Measurements from ENCODE around the gene ERO1B. TPM values are rescaled to one million over a fixed set of nuclear protein-coding genes. Genes with fewer than 3 reads are reported as not detected.
"Not testable (repeated sequence)": the region's sequence is repeated elsewhere in the genome, so short reads cannot be mapped to it uniquely, and the experiment has no call there.

The ERO1B gene, protein sequence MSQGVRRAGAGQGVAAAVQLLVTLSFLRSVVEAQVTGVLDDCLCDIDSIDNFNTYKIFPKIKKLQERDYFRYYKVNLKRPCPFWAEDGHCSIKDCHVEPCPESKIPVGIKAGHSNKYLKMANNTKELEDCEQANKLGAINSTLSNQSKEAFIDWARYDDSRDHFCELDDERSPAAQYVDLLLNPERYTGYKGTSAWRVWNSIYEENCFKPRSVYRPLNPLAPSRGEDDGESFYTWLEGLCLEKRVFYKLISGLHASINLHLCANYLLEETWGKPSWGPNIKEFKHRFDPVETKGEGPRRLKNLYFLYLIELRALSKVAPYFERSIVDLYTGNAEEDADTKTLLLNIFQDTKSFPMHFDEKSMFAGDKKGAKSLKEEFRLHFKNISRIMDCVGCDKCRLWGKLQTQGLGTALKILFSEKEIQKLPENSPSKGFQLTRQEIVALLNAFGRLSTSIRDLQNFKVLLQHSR
- polyA plus RNA-seq (ENCODE audit: insufficient read depth in 1 of 5, insufficient read length in 5 of 5, low replicate concordance in 1 of 5): 10 to 100 TPM in 3 of 5 donors, 1 to 10 TPM in 2; 6.6 to 12.5 (median 10.5) TPM
- long read RNA-seq, donor 1: 0 reads
- long read RNA-seq, donor 2: 0 reads
- long read RNA-seq, donor 3: 0 reads
- long read RNA-seq, donor 4: 0 reads
- long read RNA-seq, donor 5: 0 reads
- long read RNA-seq, donor 6: 0 reads
- long read RNA-seq, donor 7: 0 reads
- long read RNA-seq, donor 8: 0 reads

DNA sequence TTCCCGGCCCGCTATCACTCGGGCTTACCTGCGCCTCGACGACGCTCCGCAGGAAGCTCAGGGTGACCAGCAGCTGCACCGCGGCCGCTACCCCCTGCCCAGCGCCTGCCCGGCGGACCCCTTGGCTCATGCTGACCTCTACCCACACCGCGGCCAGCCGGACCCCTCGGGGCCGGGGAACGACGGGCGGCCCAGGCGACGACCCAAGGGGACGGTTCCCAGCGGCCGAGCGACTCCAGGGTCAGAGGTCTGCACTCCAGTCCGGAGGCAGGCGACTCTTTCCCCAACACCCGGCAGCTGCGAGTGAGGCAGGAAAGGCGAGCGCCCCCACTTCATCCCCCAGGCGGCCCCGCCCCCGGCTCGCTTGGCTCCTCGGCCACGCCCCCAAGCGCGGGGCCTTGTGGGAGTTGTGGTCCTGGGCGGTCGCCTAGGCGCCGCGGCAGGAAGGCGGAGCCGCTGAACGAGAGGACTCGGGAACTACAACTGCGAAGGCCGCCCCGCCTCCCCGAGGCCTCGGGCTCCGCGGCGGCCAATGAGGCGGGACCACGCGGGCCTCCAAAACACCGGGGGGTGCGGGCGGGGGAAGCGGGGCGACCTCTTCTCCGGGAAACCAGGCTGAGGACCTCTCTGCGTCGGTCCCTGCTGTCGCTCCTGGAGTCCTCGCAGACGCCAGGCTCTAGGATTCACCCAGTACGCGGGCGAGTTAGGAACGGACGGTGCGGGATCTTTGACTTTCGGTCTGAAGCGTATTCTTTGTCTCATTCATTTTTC, at the start of gene ERO1B:
Gene ERO1B, minus strand, starts transcription at position 305 of the 771 bp plus-strand sequence. Its CDS starts 175 bp downstream, at position 130.
- peak; percentile 97 for DNase-seq

GRCh38 chr1:236331412-236331811, 49.7 kb upstream of the ERO1B start:
- not testable (repeated sequence) for DNase-seq

- no peak for DNase-seq
These were observed 44.7 kb upstream of the ERO1B start for GRCh38 chr1:236326432-236326831.

DNA sequence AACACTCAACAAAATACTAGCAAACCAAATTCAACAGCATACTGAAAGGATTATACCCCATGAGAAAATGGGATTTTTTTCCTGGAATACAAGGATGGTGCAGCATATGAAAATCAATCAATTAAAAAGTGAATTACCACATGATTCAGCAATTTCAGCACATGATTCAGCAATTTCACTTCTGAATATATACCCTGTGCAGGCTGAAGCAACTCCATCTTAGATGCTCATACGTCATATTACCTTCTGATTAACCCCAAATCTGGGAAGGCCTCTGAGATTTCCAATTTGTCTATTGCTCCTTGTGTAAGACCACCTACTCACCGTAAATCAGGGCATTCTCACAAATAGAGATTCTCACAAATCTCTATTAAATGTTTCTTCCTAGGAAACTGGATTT, 43.8 kb upstream of the ERO1B start:
- DNase-seq: no peak

DNA sequence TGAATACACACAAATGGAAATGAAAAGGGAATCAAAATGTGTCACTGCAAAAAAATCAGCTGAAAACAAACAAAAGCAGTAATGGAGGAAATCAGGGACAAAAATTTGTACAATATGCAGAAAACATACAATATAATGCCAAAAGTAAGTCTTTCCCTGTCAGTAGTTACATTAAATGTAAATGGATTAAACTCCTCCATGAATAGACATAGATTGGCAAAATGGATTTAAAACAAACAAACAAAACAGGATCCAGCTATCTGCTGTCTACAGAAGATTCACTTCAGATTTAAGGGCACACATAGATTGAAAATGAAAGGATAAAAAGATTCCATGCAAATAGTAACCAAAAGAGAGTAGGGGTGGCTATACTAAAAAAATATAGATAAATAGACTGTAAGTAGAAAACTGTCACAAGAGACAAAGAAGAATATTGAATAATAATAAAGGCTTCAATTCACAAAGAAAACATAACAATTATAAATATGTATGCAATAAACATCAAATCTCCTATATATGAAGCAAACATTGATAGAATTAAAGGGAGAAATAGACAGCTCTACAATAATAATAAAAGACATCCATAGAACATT, 42.2 kb upstream of the ERO1B start:
- DNase-seq: no peak

- no peak for DNase-seq
These were observed 41.0 kb upstream of the ERO1B start for GRCh38 chr1:236322566-236323409.

DNA sequence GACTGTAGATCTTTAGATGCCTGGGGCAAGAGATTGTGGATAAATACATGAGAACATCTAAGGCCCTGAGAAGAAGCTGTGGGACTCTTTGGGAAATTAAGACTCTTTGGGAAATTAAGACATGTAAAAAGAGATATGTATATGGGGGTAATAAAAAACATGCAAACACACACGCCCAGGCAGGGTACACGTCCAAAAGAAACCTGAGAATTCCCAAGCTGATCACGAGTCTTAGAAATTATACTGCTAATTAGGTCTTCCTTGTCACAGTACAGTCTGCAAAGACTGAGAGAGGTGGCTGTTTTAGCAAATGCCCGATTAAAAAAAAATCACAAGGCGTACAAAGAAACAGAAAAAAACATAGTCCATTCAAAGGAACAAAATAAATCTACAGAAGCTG, 39.3 kb upstream of the ERO1B start:
- no peak for DNase-seq

DNA sequence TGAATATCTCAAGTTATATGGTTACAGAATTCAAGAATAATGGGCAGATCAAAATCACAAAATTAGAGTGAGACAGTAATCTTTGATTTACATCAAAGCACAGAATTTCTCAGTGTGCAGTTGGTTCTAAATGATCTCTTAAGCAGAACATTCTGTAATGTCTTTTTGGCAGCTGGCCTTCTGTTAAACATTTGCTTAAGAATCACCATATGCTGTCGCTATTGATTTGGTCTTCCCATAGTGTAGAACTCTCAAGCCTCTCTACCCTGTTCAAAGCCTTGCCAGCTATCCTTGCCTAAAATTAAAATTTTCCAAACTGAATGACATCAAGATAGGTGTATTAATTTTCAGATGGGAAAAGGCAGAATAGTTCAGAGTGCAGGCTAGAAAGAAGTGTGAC, 38.9 kb upstream of the ERO1B start:
- no peak for DNase-seq

- DNase-seq: no peak
These were observed 38.5 kb upstream of the ERO1B start for GRCh38 chr1:236320214-236320613.

DNA sequence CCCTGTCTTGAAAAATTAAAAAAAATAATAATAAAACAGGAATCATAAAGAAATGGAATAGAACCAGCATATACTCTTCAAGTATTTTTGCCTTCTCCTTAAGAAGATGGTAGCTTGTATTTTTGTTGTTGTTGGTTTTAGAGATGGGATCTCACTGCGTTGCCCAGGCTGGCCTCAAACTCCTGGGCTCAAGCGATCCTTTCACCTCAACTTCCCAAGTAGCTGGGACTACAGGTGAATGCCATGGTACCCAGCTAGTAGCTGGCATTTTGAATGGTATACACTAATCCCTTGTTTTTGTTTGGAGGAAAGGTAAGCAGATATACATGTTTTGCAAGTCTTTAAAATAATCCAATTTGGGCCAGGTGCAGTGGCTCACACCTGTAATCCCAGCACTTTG, 34.7 kb upstream of the ERO1B start:
- no peak for DNase-seq

DNA sequence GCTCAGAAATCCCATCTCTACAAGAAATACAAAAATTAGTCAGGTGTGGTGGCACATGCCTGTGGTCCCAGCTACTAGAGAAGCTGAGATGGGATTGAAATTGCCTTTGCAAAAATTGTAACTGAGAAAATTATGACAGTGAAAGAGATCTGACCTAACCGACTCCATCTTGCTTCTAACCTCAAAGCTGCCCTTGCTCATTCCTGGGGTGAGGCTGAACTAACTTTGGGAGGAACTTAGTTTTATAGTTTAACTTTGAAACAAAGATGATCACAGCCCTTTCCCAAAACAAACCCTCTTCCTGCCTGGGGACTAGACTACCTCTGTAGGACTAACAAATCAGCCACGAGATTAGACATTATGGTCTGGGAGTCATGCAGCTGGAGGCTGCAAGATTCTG, 33.8 kb upstream of the ERO1B start:
- DNase-seq: no peak

DNA sequence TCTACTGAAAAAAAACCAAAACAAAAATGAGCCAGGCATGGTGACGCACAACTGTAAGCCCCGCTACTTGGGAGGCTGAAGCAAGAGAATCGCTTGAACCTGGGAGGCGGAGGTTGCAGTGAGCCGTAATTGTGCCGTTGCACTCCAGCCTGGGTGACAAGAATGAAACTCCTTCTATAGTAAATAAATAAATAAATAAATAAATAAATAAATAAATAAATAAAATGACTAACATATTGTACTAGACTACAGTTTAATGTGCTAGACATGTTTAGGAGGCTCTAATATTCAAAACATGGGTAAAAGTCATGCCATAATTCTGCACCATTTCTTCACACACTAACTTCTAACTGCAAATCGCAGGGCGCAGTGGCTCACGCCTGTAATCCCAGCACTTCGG, 33.3 kb upstream of the ERO1B start:
- DNase-seq: no peak

DNA sequence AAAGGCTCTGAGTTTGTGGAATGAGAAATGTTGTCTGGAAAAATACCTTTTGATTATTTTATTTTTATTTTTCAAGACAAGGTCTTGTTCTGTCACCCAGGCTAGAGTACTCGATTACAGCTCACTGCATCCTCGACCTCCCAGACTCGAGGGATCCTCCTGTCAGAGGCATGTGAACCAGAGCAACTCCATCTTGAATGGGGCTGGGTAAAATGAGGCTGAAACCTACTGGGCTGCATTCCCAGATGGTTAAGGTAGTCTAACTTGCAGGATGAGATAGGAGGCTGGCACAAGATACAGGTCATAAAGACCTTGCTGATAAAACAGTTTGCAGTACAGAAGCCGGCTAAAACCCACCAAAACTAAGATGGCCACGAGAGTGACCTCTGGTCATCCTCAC, 32.3 kb upstream of the ERO1B start:
- DNase-seq: not testable (repeated sequence)

- no peak for DNase-seq
These were observed 31.7 kb upstream of the ERO1B start for GRCh38 chr1:236313427-236313826.

- no peak for DNase-seq
These were observed 29.3 kb upstream of the ERO1B start for GRCh38 chr1:236311040-236311439.

- DNase-seq: no peak
These were observed 27.1 kb upstream of the ERO1B start for GRCh38 chr1:236308827-236309226.

DNA sequence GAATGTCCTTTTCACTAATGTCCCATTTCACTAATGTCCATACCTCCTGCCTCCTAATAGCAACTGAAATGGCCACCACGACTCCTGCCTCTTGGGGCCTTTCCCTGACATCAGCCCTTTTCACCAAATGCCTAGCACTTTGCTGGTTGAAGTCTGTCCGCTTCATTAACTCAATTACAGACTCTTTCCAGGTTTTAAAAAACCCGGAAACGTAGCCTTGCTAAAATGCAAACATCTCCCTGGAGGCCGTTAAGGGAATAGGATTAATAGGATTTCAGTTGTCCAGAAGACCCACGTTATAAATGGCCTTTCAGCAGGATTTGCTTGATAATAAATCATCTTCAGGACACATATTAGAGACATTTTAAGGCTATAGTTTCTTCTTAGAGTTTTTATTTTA, 25.7 kb upstream of the ERO1B start:
- no peak for DNase-seq

DNA sequence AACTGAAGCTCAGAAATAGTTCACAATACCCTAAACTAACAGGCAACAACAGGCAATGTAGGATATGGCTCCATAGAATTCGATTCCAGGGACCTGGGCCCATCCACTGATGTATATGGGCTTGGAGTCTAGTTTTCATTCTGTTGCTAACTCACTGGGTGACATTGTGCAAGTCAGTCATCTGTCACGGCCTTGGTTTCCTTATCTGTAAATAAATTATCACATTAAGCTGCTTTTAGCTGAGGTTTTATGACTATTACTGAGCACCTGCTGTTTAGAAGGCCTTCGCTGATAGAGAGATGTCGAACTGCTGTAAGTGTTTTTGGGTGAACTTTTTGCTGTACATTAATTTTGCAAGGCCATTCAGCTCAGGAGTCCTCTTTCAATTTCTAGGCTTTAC, 22.9 kb upstream of the ERO1B start:
- DNase-seq: no peak

GRCh38 chr1:236303675-236304074, 21.9 kb upstream of the ERO1B start:
- no peak for DNase-seq

GRCh38 chr1:236302941-236303340, 21.2 kb upstream of the ERO1B start:
- DNase-seq: no peak

DNA sequence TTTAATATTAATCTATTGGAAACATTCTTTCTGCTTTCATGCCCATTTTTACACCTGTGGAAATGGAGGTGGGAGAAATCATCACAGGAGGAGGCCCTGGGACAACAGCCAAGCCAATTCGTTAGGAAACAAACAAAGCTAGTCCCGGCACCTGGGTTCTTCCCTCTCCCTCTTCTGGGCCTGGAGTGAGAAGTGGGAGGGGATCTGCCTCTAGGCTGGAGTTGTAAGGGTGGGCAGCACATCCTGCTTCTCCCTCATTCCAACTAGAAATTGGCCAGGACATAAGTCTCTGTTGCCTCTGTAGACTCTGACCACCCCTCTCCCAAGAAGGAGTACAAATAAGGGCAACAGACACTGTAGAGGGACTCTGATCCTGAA, 20.2 kb upstream of the ERO1B start:
- no peak for DNase-seq
